Neural progenitor cell (in vitro differentiated cells): Measurements from ENCODE around the gene CHRNA4. TPM values are rescaled to one million over a fixed set of nuclear protein-coding genes. Genes with fewer than 3 reads are reported as not detected.
"Not testable (repeated sequence)": the region's sequence is repeated elsewhere in the genome, so short reads cannot be mapped to it uniquely, and the experiment has no call there.

Source experiments
- DNase-seq: peaks from one replicate; pipeline ENCODE4 v3.0.0-alpha.2; 2016; ENCODE audit warnings: low spot score
- H2AFZ ChIP-seq: fragments of 200-600 bp; sonication (generic); replicated peaks from 2 replicates; pipeline ENCODE4 v1.6.1; 2016; ENCODE audit warnings: antibody characterized with exemption
- H3F3A ChIP-seq: fragments of 200-600 bp; sonication (generic); 2 replicates; pipeline ENCODE4 v1.6.1; 2016; ENCODE audit warnings: antibody characterized with exemption, low read depth
- H3K27ac ChIP-seq: fragments of 200-600 bp; sonication (generic); 2 replicates; pipeline ENCODE4 v1.5.1; 2016; ENCODE audit warnings: mild to moderate bottlenecking
- H3K27me3 ChIP-seq: fragments of 200-600 bp; sonication (generic); 2 replicates; pipeline ENCODE4 v1.6.1; 2016; ENCODE audit warnings: mild to moderate bottlenecking, moderate library complexity
- H3K36me3 ChIP-seq: fragments of 200-600 bp; sonication (generic); 2 replicates; pipeline ENCODE4 v1.5.1; 2016
- H3K4me1 ChIP-seq: fragments of 200-600 bp; sonication (generic); 2 replicates; pipeline ENCODE4 v1.6.1; 2016; ENCODE audit warnings: mixed run types
- H3K4me2 ChIP-seq: fragments of 200-600 bp; sonication (generic); 2 replicates; pipeline ENCODE4 v1.6.1; 2016
- H3K4me3 ChIP-seq: fragments of 200-600 bp; sonication (generic); 2 replicates; pipeline ENCODE4 v1.5.1; 2016
- H3K79me2 ChIP-seq: fragments of 200-600 bp; sonication (generic); 2 replicates; pipeline ENCODE4 v1.6.1; 2016; ENCODE audit warnings: low read depth
- H3K9ac ChIP-seq: fragments of 200-600 bp; sonication (generic); 2 replicates; pipeline ENCODE4 v1.6.1; 2016
- H3K9me3 ChIP-seq: fragments of 200-600 bp; sonication (generic); 2 replicates; pipeline ENCODE4 v1.5.1; 2016; ENCODE audit warnings: low read depth
- H4K20me1 ChIP-seq: fragments of 200-600 bp; sonication (generic); 2 replicates; pipeline ENCODE4 v1.6.1; 2016; ENCODE audit warnings: low read depth
- H3K27ac Mint-ChIP-seq: 3 replicates; pipeline ENCODE4 v1.8.0; 2021; ENCODE audit warnings: mixed read lengths
- H3K27me3 Mint-ChIP-seq: 2 replicates; pipeline ENCODE4 v1.8.0; 2022; ENCODE audit warnings: low read depth, mild to moderate bottlenecking, inconsistent platforms, moderate library complexity, mixed read lengths; ENCODE audit not compliant: insufficient read depth
- H3K36me3 Mint-ChIP-seq: 3 replicates; pipeline ENCODE4 v1.8.0; 2021; ENCODE audit warnings: mixed read lengths
- H3K4me1 Mint-ChIP-seq: 3 replicates; pipeline ENCODE4 v1.8.0; 2021; ENCODE audit warnings: mixed read lengths
- H3K4me3 Mint-ChIP-seq: 3 replicates; pipeline ENCODE4 v1.8.0; 2021; ENCODE audit warnings: mild to moderate bottlenecking, moderate library complexity, mixed read lengths
- H3K9me3 Mint-ChIP-seq: 3 replicates; pipeline ENCODE4 v1.8.0; 2020; ENCODE audit warnings: mixed read lengths
- CTCF ChIP-seq: fragments of 200-600 bp; sonication (generic); IDR thresholded peaks from 2 replicates; pipeline ENCODE4 v1.5.1; 2017; ENCODE audit warnings: antibody characterized with exemption, mild to moderate bottlenecking
- EZH2 ChIP-seq: fragments of 200-600 bp; sonication (generic); IDR thresholded peaks from 2 replicates; pipeline ENCODE4 v1.6.1; 2017; ENCODE audit warnings: antibody characterized with exemption, mild to moderate bottlenecking, moderate library complexity
- EZH2phosphoT487 ChIP-seq: fragments of 200-600 bp; sonication (generic); IDR thresholded peaks from 2 replicates; pipeline ENCODE4 v1.6.1; 2017; ENCODE audit warnings: antibody characterized with exemption
- total RNA-seq: library from RNA; depleted of rRNA; stranded (reverse); fragments of >200 nt; gene quantifications from 2 replicates; pipeline ENCODE4 v1.2.3, GENCODE V29; 2015; ENCODE audit warnings: low replicate concordance

Gene CHRNA4
- total RNA-seq, 1 donor from 2014 or later, result not detected

- H3K4me1 ChIP-seq, H3K27me3 Mint-ChIP-seq, H2AFZ ChIP-seq, H3K4me3 ChIP-seq, H3K79me2 ChIP-seq, H3K27ac ChIP-seq, DNase-seq, H3K4me2 ChIP-seq, H3K36me3 Mint-ChIP-seq, H3K9ac ChIP-seq, H3K27ac Mint-ChIP-seq, H3F3A ChIP-seq, H3K9me3 ChIP-seq, H3K36me3 ChIP-seq, H3K9me3 Mint-ChIP-seq, H4K20me1 ChIP-seq, H3K4me3 Mint-ChIP-seq: not testable (repeated sequence)
- H3K4me1 Mint-ChIP-seq, result peaks cover 34% of the 10 kb centered on the region
- peaks cover 23% of the 10 kb centered on the region for H3K27me3 ChIP-seq
Measured at GRCh38 chr20:63339154-63340094, 21.7 kb downstream of the CHRNA4 start.

GRCh38 chr20:63337786-63338420 lies 23.2 kb downstream of the CHRNA4 start:
- H3K36me3 ChIP-seq, result no peaks in the 10 kb centered on the region
- peaks cover 29% of the 10 kb centered on the region for H3K4me1 Mint-ChIP-seq
- no peak overlapping the region for H2AFZ ChIP-seq
- H3K9me3 ChIP-seq, result no peaks in the 10 kb centered on the region
- H3F3A ChIP-seq, result no peaks in the 10 kb centered on the region
- peaks cover 2% of the 10 kb centered on the region for H3K27me3 Mint-ChIP-seq
- TF ChIP-seq CTCF (no peak), EZH2phosphoT487 (no peak), EZH2 (no peak)
- no peak overlapping the region for H3K27ac ChIP-seq
- H3K9ac ChIP-seq, result no peak overlapping the region
- H3K9me3 Mint-ChIP-seq, result peaks cover 2% of the 10 kb centered on the region
- H3K4me2 ChIP-seq, result no peak overlapping the region
- H4K20me1 ChIP-seq, result no peaks in the 10 kb centered on the region
- no peaks in the 10 kb centered on the region for H3K79me2 ChIP-seq
- H3K27ac Mint-ChIP-seq, result no peak overlapping the region
- no peak overlapping the region for H3K4me3 ChIP-seq
- peaks cover 2% of the 10 kb centered on the region for H3K36me3 Mint-ChIP-seq
- H3K27me3 ChIP-seq, result peaks cover 23% of the 10 kb centered on the region
- no peak overlapping the region for H3K4me3 Mint-ChIP-seq
- DNase-seq, result no peak
- H3K4me1 ChIP-seq, result no peaks in the 10 kb centered on the region

GRCh38 chr20:63336232-63336752 lies 24.9 kb downstream of the CHRNA4 start:
- Mint-ChIP-seq H3K4me1 (peaks cover 18% of the 10 kb centered on the region), H3K27ac (no peak overlapping the region), H3K4me3 (no peak overlapping the region), H3K36me3 (peaks cover 7% of the 10 kb centered on the region), H3K27me3 (peaks cover 6% of the 10 kb centered on the region), H3K9me3 (peaks cover 8% of the 10 kb centered on the region)
- no peak overlapping the region for H3K9ac ChIP-seq
- H3F3A ChIP-seq, result no peaks in the 10 kb centered on the region
- no peak for DNase-seq
- H3K4me2 ChIP-seq, result no peak overlapping the region
- H3K36me3 ChIP-seq, result no peaks in the 10 kb centered on the region
- no peak overlapping the region for H2AFZ ChIP-seq
- H3K79me2 ChIP-seq, result no peaks in the 10 kb centered on the region
- H4K20me1 ChIP-seq, result no peaks in the 10 kb centered on the region
- TF ChIP-seq EZH2phosphoT487 (no peak), EZH2 (no peak), CTCF (no peak)
- H3K4me1 ChIP-seq, result no peaks in the 10 kb centered on the region
- H3K27ac ChIP-seq, result no peak overlapping the region
- no peak overlapping the region for H3K4me3 ChIP-seq
- no peaks in the 10 kb centered on the region for H3K9me3 ChIP-seq
- H3K27me3 ChIP-seq, result peaks cover 23% of the 10 kb centered on the region
